GM23248 (cell line): ENCODE results near the gene ELAC2.

Experiments used
- EZH2 ChIP-seq: fragments of 200-600 bp; sonication (generic); IDR thresholded peaks from 2 replicates; pipeline ENCODE4 v1.6.1; 2018; ENCODE audit warnings: antibody characterized with exemption, mild to moderate bottlenecking; ENCODE audit not compliant: insufficient read depth, poor library complexity, severe bottlenecking
- EZH2phosphoT487 ChIP-seq: fragments of 200-600 bp; sonication (generic); IDR thresholded peaks from 2 replicates; pipeline ENCODE4 v1.6.1; 2018; ENCODE audit warnings: antibody characterized with exemption, moderate library complexity, mild to moderate bottlenecking, low read depth; ENCODE audit not compliant: insufficient read depth

DNA sequence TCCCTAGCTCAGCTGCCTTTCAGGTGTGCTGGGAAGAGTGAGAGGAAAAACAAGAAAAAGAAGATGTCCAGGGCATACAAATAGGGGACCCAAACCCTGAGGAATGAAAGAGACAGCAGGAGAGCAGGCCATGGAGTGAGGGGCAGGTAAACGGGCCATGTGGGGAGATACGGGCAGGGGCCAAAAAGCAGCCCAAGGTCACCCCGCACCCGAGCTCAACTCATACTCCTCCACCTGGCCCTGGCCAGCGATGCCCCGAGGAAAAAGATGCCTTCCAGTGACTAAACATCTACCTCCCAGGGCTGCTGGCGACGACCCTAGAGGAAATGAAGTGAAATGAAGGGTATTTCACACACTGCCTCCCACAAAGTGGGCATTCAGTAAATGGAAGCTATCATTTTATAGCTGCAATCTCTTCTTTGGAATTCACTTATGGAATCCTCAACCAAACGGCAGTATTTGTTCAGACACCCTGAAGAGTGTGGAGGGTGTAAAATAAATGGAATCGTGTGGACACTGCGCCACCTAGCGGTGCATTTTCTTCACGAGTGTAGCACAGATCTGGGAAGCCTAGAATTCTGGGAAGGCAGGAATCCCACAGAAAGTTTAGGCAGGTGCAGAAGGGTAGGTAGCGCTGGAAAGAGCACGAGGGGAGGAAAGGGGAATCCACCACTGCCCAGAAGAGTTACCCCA, 14.9 kb downstream of the ELAC2 start:
- TF ChIP-seq EZH2phosphoT487: no peak
- TF ChIP-seq EZH2: no peak
